Stimulated activated CD4-positive, alpha-beta T cell treated with anti-CD3 and anti-CD28 coated beads, Interleukin-15, amount 100 ng/mL, for 1 hour (primary cell): ENCODE measurements around the gene ADGRA3.
A peak's percentile ranks its signal among the peaks of the same experiment; 100 is the strongest.
"Not testable (repeated sequence)": the region's sequence is repeated elsewhere in the genome, so short reads cannot be mapped to it uniquely, and the experiment has no call there.

Experiments
- DNase-seq, 2 donors: peaks; one replicate each; pipeline ENCODE4 v3.0.0-alpha.2; 2020; ENCODE audit warnings: low read depth in 1 of 2, low spot score in 1 of 2

ADGRA3 gene

GRCh38 chr4:22482250-22483127 is 33.4 kb downstream of the ADGRA3 start:
- no peak for DNase-seq

GRCh38 chr4:22480675-22481327 is 35.1 kb downstream of the ADGRA3 start:
- no peak for DNase-seq

- no peak for DNase-seq
These were observed 37.4 kb downstream of the ADGRA3 start for GRCh38 chr4:22478426-22478825.

- no peak for DNase-seq
These were observed 38.1 kb downstream of the ADGRA3 start for GRCh38 chr4:22477813-22478182.

- DNase-seq, result no peak
These were observed 38.6 kb downstream of the ADGRA3 start for GRCh38 chr4:22477136-22477812.

- DNase-seq, result no peak
These were observed 39.9 kb downstream of the ADGRA3 start for GRCh38 chr4:22476011-22476410.

GRCh38 chr4:22475311-22475646 is 40.6 kb downstream of the ADGRA3 start:
- DNase-seq, result not testable (repeated sequence)

- DNase-seq, result no peak
These were observed 41.1 kb downstream of the ADGRA3 start for GRCh38 chr4:22474636-22475310.

- no peak for DNase-seq
These were observed 42.6 kb downstream of the ADGRA3 start for GRCh38 chr4:22473268-22473667.

GRCh38 chr4:22471999-22472461 is 43.8 kb downstream of the ADGRA3 start:
- no peak for DNase-seq

GRCh38 chr4:22471419-22471818 is 44.4 kb downstream of the ADGRA3 start:
- no peak for DNase-seq

- no peak for DNase-seq
These were observed 49.3 kb downstream of the ADGRA3 start for GRCh38 chr4:22466581-22466980.

GRCh38 chr4:22465996-22466395 is 49.9 kb downstream of the ADGRA3 start:
- DNase-seq, result no peak

- DNase-seq, result no peak
These were observed 50.5 kb downstream of the ADGRA3 start for GRCh38 chr4:22465349-22465748.

- DNase-seq, result peak in 1 of 2 donors; percentile 11
These were observed 52.7 kb downstream of the ADGRA3 start for GRCh38 chr4:22463179-22463578.

- no peak for DNase-seq
These were observed 53.2 kb downstream of the ADGRA3 start for GRCh38 chr4:22462688-22463087.

- no peak for DNase-seq
These were observed 55.6 kb downstream of the ADGRA3 start for GRCh38 chr4:22460266-22460665.

GRCh38 chr4:22458098-22458497 is 57.8 kb downstream of the ADGRA3 start:
- DNase-seq, result no peak

- DNase-seq, result no peak
These were observed 58.5 kb downstream of the ADGRA3 start for GRCh38 chr4:22457348-22457747.

GRCh38 chr4:22456291-22456690 is 59.6 kb downstream of the ADGRA3 start:
- DNase-seq, result no peak

GRCh38 chr4:22454955-22455354 is 60.9 kb downstream of the ADGRA3 start:
- DNase-seq, result no peak
